IMR-90 (cell line): ENCODE results near the gene MBOAT1. TPM values are rescaled to one million over a fixed set of nuclear protein-coding genes. Genes with fewer than 3 reads are reported as not detected.

Experiments
- ATAC-seq: fragments of 200-7000 bp; cut with Tn5 transposase; 2 replicates; pipeline ENCODE4 v1.9.1; 2020; ENCODE audit warnings: low read depth, mild to moderate bottlenecking, moderate library complexity
- BruUV-seq: library from RNA; stranded (reverse); fragments of 400-500 nt; replicated peaks from 2 replicates; lab custom pipeline; 2021; lab: Mats Ljungman, UMichigan
- CTCF ChIA-PET: fragments of 300-600 bp; formaldehyde crosslinking; extraction: SDS; loops from one replicate; lab custom pipeline; 2021; ENCODE audit warnings: antibody characterized with exemption; lab: Yijun Ruan, JAX
- POLR2A ChIA-PET: fragments of 300-600 bp; sonication (Branson Sonifier 250); formaldehyde crosslinking; loops from one replicate; lab custom pipeline; 2022; ENCODE audit warnings: antibody characterized with exemption; ENCODE audit not compliant: unreplicated experiment; lab: Charles Lee
- DNase-seq: peaks from one replicate; pipeline ENCODE4 v3.0.0; 2013
- H2AFZ ChIP-seq: replicated peaks from 2 replicates; pipeline ENCODE3; 2013; ENCODE audit warnings: low read length, mild to moderate bottlenecking; ENCODE audit not compliant: poor library complexity
- H2AK5ac ChIP-seq: 2 replicates; pipeline ENCODE4 v1.6.1; 2013; ENCODE audit warnings: low read depth, low read length, inconsistent platforms
- H2AK9ac ChIP-seq: replicated peaks from 2 replicates; pipeline ENCODE3; 2013; ENCODE audit warnings: mild to moderate bottlenecking, low read depth, low read length, moderate library complexity; ENCODE audit not compliant: poor library complexity
- H2BK120ac ChIP-seq: 2 replicates; pipeline ENCODE4 v1.6.1; 2013; ENCODE audit warnings: low read depth, low read length, inconsistent platforms
- H2BK15ac ChIP-seq: 3 replicates; pipeline ENCODE4 v1.6.1; 2013; ENCODE audit warnings: low read depth, low read length, inconsistent platforms
- H2BK20ac ChIP-seq: 2 replicates; pipeline ENCODE4 v1.6.1; 2013; ENCODE audit warnings: low read depth, mild to moderate bottlenecking, inconsistent platforms, low read length, moderate library complexity
- H2BK5ac ChIP-seq: 2 replicates; pipeline ENCODE4 v1.6.1; 2013; ENCODE audit warnings: mild to moderate bottlenecking, low read depth, low read length, inconsistent platforms; ENCODE audit not compliant: poor library complexity, severe bottlenecking
- H3K14ac ChIP-seq: replicated peaks from 2 replicates; pipeline ENCODE4 v1.6.1; 2013; ENCODE audit warnings: low read depth, low read length, inconsistent platforms
- H3K18ac ChIP-seq: 2 replicates; pipeline ENCODE4 v1.6.1; 2013; ENCODE audit warnings: low read depth, low read length, control low read depth
- H3K23ac ChIP-seq: 2 replicates; pipeline ENCODE4 v1.6.1; 2013; ENCODE audit warnings: low read depth, low read length, inconsistent platforms
- H3K27ac ChIP-seq: 2 replicates; pipeline ENCODE4 v1.5.1; 2013; ENCODE audit warnings: mild to moderate bottlenecking, control low read depth, low read length; ENCODE audit not compliant: insufficient read depth
- H3K27me3 ChIP-seq: 2 replicates; pipeline ENCODE4 v1.6.1; 2013; ENCODE audit warnings: low read length; ENCODE audit not compliant: control insufficient read depth, insufficient read depth
- H3K36me3 ChIP-seq: 2 replicates; pipeline ENCODE4 v1.6.1; 2013; ENCODE audit warnings: low read length, mixed read lengths; ENCODE audit not compliant: control insufficient read depth, insufficient read depth
- H3K4ac ChIP-seq: 2 replicates; pipeline ENCODE4 v1.6.1; 2013; ENCODE audit warnings: low read depth, low read length, inconsistent platforms
- H3K4me1 ChIP-seq: 2 replicates; pipeline ENCODE4 v1.6.1; 2013; ENCODE audit warnings: low read length, mixed read lengths; ENCODE audit not compliant: control insufficient read depth, insufficient read depth
- H3K4me2 ChIP-seq: 2 replicates; pipeline ENCODE4 v1.6.1; 2013; ENCODE audit warnings: low read depth, mild to moderate bottlenecking, control low read depth, low read length, moderate library complexity
- H3K4me3 ChIP-seq: 2 replicates; pipeline ENCODE4 v1.5.1; 2013; ENCODE audit warnings: low read depth, mild to moderate bottlenecking, control low read depth, low read length, moderate library complexity; ENCODE audit not compliant: insufficient read depth
- H3K56ac ChIP-seq: 2 replicates; pipeline ENCODE4 v1.6.1; 2013; ENCODE audit warnings: low read length, inconsistent platforms; ENCODE audit not compliant: insufficient read depth; ENCODE audit errors: extremely low read depth
- H3K79me1 ChIP-seq, 2 experiments: 2 replicates each; pipeline ENCODE4 v1.6.1; 2013; ENCODE audit warnings: low read length in 2 of 2, inconsistent platforms in 1 of 2, low read depth in 1 of 2
- H3K9ac ChIP-seq: 2 replicates; pipeline ENCODE4 v1.6.1; 2013; ENCODE audit warnings: low read depth, low read length, control low read depth
- H3K9me1 ChIP-seq: 2 replicates; pipeline ENCODE4 v1.6.1; 2013; ENCODE audit warnings: low read length, inconsistent platforms; ENCODE audit not compliant: insufficient read depth
- H3K9me3 ChIP-seq: 2 replicates; pipeline ENCODE4 v1.6.1; 2013; ENCODE audit warnings: low read length; ENCODE audit not compliant: control insufficient read depth, insufficient read depth
- H4K20me1 ChIP-seq: 2 replicates; pipeline ENCODE4 v1.6.1; 2013; ENCODE audit warnings: low read length, inconsistent platforms; ENCODE audit not compliant: insufficient read depth
- H4K5ac ChIP-seq: 2 replicates; pipeline ENCODE4 v1.6.1; 2013; ENCODE audit warnings: mild to moderate bottlenecking, low read depth, low read length, control low read depth
- H4K8ac ChIP-seq, 2 experiments: 2 replicates each; pipeline ENCODE4 v1.6.1; 2013; ENCODE audit warnings: low read depth in 2 of 2, low read length in 2 of 2, control low read depth in 1 of 2, inconsistent platforms in 1 of 2
- H4K91ac ChIP-seq: 2 replicates; pipeline ENCODE4 v1.6.1; 2013; ENCODE audit warnings: low read depth, low read length, inconsistent platforms; ENCODE audit not compliant: insufficient read depth
- BHLHE40 ChIP-seq: fragments of 150-350 bp; IDR thresholded peaks from 2 replicates; pipeline ENCODE4 v1.6.1; 2016; ENCODE audit warnings: mild to moderate bottlenecking, low read depth, low read length
- CHD1 ChIP-seq: IDR thresholded peaks from 2 replicates; pipeline ENCODE4 v1.6.1; 2012; ENCODE audit warnings: low read depth, low read length, improper control_type of control experiment
- MAZ ChIP-seq: IDR thresholded peaks from 2 replicates; pipeline ENCODE4 v1.6.1; 2012; ENCODE audit warnings: low read depth, mild to moderate bottlenecking, low read length, improper control_type of control experiment, moderate library complexity, borderline replicate concordance
- RFX5 ChIP-seq: IDR thresholded peaks from 2 replicates; pipeline ENCODE4 v1.8.0; 2012; ENCODE audit warnings: low read depth, mild to moderate bottlenecking, low read length, moderate library complexity
- WGBS, 2 experiments: methylation state at CpG; one replicate each; pipeline versions ENCODE4 v1.1.5 to v1.1.7; 2013; ENCODE audit warnings: missing lambda C conversion rate in 2 of 2; ENCODE audit not compliant: insufficient read length in 1 of 2; ENCODE audit errors: extremely low coverage in 2 of 2; 5-methylcytosine and 5-hydroxymethylcytosine counted together
- dilution Hi-C: fragments of 300-500 bp; cut with HindIII; formaldehyde crosslinking; loops from one replicate; pipeline ENCODE4 v1.14.3; 2018; ENCODE audit warnings: low sequenced_read_pairs; ENCODE audit not compliant: unreplicated experiment
- in situ Hi-C: fragments of 300-500 bp; cut with MboI; formaldehyde crosslinking; loops from 3 replicates; pipeline ENCODE4 v1.14.3; 2019; ENCODE audit warnings: low sequenced_read_pairs, inconsistent platforms, mixed read lengths
- intact Hi-C: fragments of 100-400 bp; cut with micrococcal nuclease; formaldehyde crosslinking; loops from 2 replicates; pipeline ENCODE4 v1.10.0; 2022
- polyA plus RNA-seq, 3 experiments: library from polyadenylated mRNA; depleted of rRNA; stranded (reverse); fragments of >200 nt; gene quantifications; 2 replicates each; pipeline ENCODE4 v1.2.3, GENCODE V29; 2012; ENCODE audit warnings: low replicate concordance in 1 of 3
- total RNA-seq: library from RNA; depleted of rRNA; stranded (reverse); fragments of >200 nt; gene quantifications from 2 replicates; pipeline ENCODE4 v1.2.3, GENCODE V29; 2012

MBOAT1 gene
- total and polyA plus RNA-seq, 2 of the 4 experiments (the other 2 are of a cell fraction) = 1.6 to 4.7 TPM

DNA sequence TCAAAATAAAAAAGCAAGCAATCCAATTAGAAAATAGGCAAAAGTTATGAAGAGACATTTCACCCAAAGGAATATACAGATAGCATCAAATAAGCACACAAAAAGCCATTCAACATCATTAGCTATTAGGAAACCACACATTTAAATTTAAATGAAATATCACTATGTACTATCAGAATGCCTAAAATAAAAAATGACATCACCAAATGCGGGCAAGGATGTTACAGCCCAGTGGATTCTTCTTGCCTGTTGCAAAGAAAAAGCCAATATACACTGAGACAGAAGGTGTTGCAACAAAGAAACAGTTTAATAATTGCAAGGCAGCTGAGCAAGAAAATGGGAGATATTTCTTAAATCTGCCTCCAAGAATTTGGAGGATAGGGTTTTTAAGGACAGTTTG, 31.0 kb upstream of the MBOAT1 start:
- ATAC-seq (no peak), DNase-seq (no peak)
- H2AFZ ChIP-seq = no peak overlapping the region
- no CpG with 5 or more reads among the region's 1 CpG for WGBS, 2 experiments
- no peak overlapping the region for H3K18ac ChIP-seq
- no peak overlapping the region for H2BK15ac ChIP-seq
- no peak overlapping the region for H2AK5ac ChIP-seq
- no peak overlapping the region for H3K23ac ChIP-seq
- in situ Hi-C loops = no loop called here
- no peak overlapping the region for H3K14ac ChIP-seq
- ChIA-PET POLR2A (no interaction called here), CTCF (no interaction called here)
- H3K36me3 ChIP-seq = no peaks in the 10 kb centered on the region
- no peaks in the 10 kb centered on the region for H3K9me1 ChIP-seq
- no peak overlapping the region for H2AK9ac ChIP-seq
- no peak overlapping the region for H2BK5ac ChIP-seq
- H3K4me1 ChIP-seq = no peaks in the 10 kb centered on the region
- no peaks in the 10 kb centered on the region for H3K79me1 ChIP-seq
- H4K5ac ChIP-seq = no peak overlapping the region
- TF ChIP-seq MAZ (no peak), CHD1 (no peak), BHLHE40 (no peak), RFX5 (no peak)
- H4K20me1 ChIP-seq = no peaks in the 10 kb centered on the region
- no peak overlapping the region for H3K4me2 ChIP-seq
- no peak overlapping the region for H2BK20ac ChIP-seq
- H3K9me3 ChIP-seq = no peaks in the 10 kb centered on the region
- no peak overlapping the region for H4K91ac ChIP-seq
- BruUV-seq = no TSS peak
- no peak overlapping the region for H3K9ac ChIP-seq
- no peak overlapping the region for H3K4me3 ChIP-seq
- intact Hi-C loops = no loop called here
- H3K27ac ChIP-seq = no peak overlapping the region
- H3K27me3 ChIP-seq = no peaks in the 10 kb centered on the region
- no peak overlapping the region for H3K4ac ChIP-seq
- dilution Hi-C loops = no loop called here
- no peak overlapping the region for H3K56ac ChIP-seq
- no peak overlapping the region for H2BK120ac ChIP-seq
- H4K8ac ChIP-seq = no peak overlapping the region
